Left lobe of liver (tissue), 2 donors: ENCODE results near the gene ZFP42. TPM values are rescaled to one million over a fixed set of nuclear protein-coding genes. Genes with fewer than 3 reads are reported as not detected.
"Not testable (repeated sequence)": the region's sequence is repeated elsewhere in the genome, so short reads cannot be mapped to it uniquely, and the experiment has no call there.

Experiments used
- ATAC-seq: fragments of 200-7000 bp; cut with Tn5 transposase; one replicate; pipeline ENCODE4 v1.9.1; 2020; ENCODE audit warnings: mild to moderate bottlenecking, moderate library complexity
- DNase-seq: peaks from one replicate; pipeline ENCODE4 v3.0.0-alpha.2; 2020; ENCODE audit warnings: low spot score
- total RNA-seq: library from RNA; stranded (reverse); gene quantifications from one replicate; pipeline ENCODE4 v1.2.1, GENCODE V29; 2021
- donor health status: DM: no; HTN: no; CAD: no; lungs with moderate emphysema.
- donor health status: DM: no; HTN: yes; CAD: no.

The ZFP42 gene
- total RNA-seq, 1 donor from 2014 or later = 0.15 TPM

GRCh38 chr4:188021548-188022249, 26.1 kb downstream of the ZFP42 start:
- ATAC-seq = no peak
- DNase-seq = no peak

DNA sequence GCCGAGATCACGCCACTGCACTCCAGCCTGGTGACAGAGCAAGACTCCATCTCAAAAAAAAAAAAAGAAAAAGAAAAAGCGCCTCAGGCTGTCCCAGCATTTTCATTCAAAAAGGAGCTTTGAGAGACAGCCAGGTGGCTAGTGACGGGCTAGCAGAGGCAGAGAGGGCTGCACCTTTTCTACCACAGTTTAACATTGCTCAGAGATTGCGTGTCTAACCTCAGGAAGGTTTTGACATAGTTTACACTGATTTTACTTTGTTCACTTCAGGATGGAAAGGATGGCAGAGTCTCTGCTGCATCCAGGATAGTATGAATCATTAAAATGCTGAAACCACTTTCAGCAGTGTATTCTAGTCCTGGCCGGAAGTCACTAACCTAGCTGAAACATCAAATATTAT, 28.1 kb downstream of the ZFP42 start:
- DNase-seq = no peak
- ATAC-seq = no peak

GRCh38 chr4:188025476-188025875, 29.9 kb downstream of the ZFP42 start:
- ATAC-seq (no peak), DNase-seq (no peak)

DNA sequence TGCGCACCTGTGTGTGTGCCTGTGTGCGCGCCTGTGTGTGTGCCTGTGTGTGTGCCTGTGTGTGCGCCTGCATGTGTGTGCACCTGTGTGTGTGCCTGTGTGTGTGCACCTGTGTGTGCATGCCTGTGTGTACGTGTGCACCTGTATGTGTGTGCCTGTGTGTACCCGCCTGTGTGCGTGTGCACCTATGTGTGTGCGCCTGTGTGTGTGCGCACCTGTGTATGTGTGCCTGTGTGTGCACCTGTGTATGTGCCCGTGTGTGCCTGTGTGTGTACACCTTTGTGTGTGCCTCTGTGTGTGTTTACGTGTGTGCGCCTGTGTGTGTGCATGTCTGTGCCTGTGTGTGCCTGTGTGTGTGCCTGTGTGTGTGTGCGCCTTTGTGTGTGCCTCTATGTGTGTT, 33.5 kb downstream of the ZFP42 start:
- no peak for DNase-seq
- no peak for ATAC-seq

GRCh38 chr4:188030401-188030800, 34.8 kb downstream of the ZFP42 start:
- DNase-seq (no peak), ATAC-seq (no peak)

DNA sequence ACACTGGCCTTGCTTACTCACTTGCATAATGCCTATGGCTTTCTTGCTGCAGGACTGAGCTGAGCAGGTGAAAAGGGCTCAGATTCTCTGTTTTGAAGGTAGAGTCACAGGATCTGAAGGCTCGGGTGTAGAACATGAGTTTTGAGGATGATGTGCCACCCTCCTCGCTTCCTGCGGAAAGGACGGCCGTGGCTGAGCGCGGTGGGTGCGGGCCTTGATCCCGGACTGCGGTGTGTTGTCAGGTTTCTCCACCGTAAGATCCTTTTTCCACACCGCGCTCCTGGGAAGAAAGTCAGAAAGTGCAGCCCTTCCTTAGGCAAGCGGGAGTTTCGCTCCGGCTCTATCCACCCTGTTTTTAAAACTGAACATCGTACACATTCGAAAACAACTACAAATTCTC, 36.2 kb downstream of the ZFP42 start:
- ATAC-seq = no peak
- no peak for DNase-seq

DNA sequence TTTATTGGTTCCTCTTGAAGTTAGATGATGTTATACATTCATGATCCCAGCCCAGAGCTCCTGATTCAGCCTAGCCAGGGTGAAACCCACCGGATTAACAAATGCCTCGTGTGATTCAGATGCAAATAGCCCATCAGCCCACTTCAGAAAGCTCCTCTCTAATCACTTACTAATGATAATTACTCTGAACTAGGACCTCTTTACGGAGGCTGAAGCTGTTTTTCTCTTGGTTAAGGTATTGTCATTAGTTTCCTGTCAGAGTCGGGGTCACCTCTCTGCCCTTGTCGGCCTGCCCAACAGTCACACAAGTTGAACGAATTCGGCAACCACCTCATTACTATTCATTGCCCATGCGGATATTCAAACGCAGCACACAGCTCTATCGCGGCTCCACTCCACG, 36.6 kb downstream of the ZFP42 start:
- no peak for ATAC-seq

DNA sequence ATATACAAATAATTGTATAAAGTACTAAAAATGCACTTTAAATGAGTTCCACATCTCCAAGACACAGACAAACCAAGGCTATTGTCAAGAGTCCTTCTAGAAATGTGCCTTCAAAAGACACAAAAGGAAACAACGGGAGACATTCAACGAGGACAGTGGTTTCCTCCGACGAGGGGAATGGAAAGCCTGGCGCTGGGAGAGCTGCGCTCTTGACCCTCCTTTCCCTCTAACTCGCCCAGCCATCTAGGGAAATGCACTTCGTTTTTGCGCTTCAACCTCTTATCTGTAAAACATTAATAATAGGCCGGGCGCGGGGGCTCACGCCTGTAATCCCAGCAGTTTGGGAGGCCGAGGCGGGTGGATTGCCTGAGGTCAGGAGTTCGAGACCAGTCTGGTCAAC, 37.0 kb downstream of the ZFP42 start:
- DNase-seq (no peak), ATAC-seq (no peak)

More for the DNA sequence above, 36.6 kb downstream of the ZFP42 start:
- no peak for DNase-seq

GRCh38 chr4:188037003-188037713, 41.6 kb downstream of the ZFP42 start:
- ATAC-seq (no peak), DNase-seq (no peak)

GRCh38 chr4:188041721-188042120, 46.1 kb downstream of the ZFP42 start:
- DNase-seq = no peak
- no peak for ATAC-seq

DNA sequence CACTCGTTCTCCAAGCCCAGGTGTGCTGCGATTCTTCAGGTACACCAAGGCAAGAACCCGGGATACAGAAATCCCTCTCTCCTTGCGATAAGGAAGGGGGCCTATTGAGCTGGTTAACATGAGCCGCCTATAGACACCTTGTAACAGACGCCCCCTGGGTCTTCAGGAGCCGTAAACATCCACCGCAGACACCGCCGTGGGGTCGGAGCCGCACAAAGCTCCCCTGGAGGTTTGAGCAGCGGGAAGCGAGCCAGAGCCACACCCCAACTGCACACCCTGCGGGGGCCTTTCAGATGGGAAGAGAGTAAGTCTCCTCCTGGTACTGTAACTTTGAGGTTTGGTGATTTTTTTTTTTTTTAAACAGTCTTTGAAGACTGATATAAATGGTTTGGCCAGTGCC, 46.6 kb downstream of the ZFP42 start:
- no peak for ATAC-seq
- no peak for DNase-seq

- no peak for ATAC-seq
Observed at GRCh38 chr4:188043154-188043553, 47.6 kb downstream of the ZFP42 start.

GRCh38 chr4:188045461-188045860, 49.9 kb downstream of the ZFP42 start:
- ATAC-seq, DNase-seq: not testable (repeated sequence)

More at GRCh38 chr4:188043154-188043553, 47.6 kb downstream of the ZFP42 start:
- DNase-seq = no peak

DNA sequence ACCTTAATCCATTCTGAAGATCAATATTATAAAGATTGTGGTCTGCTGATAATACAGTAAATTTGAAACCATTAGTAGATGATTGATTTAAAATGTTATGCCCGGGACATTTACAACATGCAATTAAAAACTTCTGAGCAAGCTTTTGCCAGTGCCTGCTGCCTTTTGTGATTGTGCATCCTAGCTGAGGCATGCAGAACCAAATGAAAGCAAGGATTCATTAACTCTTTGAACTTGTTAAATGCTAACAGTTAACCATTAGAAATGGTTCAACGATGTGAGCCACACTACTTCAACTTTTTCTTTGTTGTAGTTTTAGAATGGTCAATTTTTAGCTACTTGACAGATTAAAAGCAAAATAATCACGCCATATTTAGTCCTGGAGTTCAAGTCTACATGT, 51.1 kb downstream of the ZFP42 start:
- no peak for DNase-seq
- ATAC-seq = no peak

DNA sequence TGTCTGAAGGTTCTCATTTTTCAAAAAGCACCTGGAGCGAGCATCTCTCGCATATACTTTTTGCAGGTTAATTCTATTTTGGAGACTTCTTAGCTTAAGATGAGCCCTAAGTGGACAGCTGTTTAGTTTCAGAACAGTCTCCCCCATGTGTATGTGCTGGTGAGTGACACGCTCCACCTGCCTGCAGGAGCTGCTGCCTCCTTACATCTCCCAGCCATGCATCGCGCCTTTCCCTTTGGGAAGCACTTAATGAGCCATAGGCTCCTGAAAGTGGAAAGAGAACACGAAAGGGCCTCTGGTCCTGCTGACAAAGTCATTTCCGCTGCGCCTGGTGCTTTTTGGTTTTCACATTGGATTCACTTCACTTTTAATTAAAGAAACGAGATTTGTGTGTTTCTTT, 57.7 kb downstream of the ZFP42 start:
- DNase-seq = no peak
- no peak for ATAC-seq

Other genes with a start within 250 kb of the ZFP42 start
- gene TRIML2, start 113.8 kb downstream of the ZFP42 start, total RNA-seq = not detected
- not detected for gene TRIML1, start 143.7 kb downstream of the ZFP42 start, total RNA-seq